HG02763 (cell line): ENCODE measurements around the gene GOLGA6L26.
"Not testable (repeated sequence)": the region's sequence is repeated elsewhere in the genome, so short reads cannot be mapped to it uniquely, and the experiment has no call there.

Experiments
- ATAC-seq: cut with Tn5 transposase; IDR thresholded peaks from one replicate; pipeline ENCODE4 v1.9.1; 2021; ENCODE audit warnings: mild to moderate bottlenecking, moderate library complexity; ENCODE audit not compliant: unreplicated experiment

GOLGA6L26 gene

GRCh38 chr15:23334096-23334495, at the start of gene GOLGA6L26:
Gene GOLGA6L26, minus strand, starts transcription at chr15:23334196. Its CDS starts 61 bp downstream, at chr15:23334135.
- not testable (repeated sequence) for ATAC-seq

GRCh38 chr15:23381192-23381591, 47.2 kb upstream of the GOLGA6L26 start:
- not testable (repeated sequence) for ATAC-seq

GRCh38 chr15:23380700-23381099, 46.7 kb upstream of the GOLGA6L26 start:
- not testable (repeated sequence) for ATAC-seq

GRCh38 chr15:23378946-23379345, 45.0 kb upstream of the GOLGA6L26 start:
- not testable (repeated sequence) for ATAC-seq

- not testable (repeated sequence) for ATAC-seq
Observed at GRCh38 chr15:23374226-23374625, 40.2 kb upstream of the GOLGA6L26 start.

GRCh38 chr15:23372891-23373600, 39.0 kb upstream of the GOLGA6L26 start:
- not testable (repeated sequence) for ATAC-seq

- no peak for ATAC-seq
Observed at GRCh38 chr15:23372284-23372683, 38.3 kb upstream of the GOLGA6L26 start.

- not testable (repeated sequence) for ATAC-seq
Observed at GRCh38 chr15:23371868-23372267, 37.9 kb upstream of the GOLGA6L26 start.

GRCh38 chr15:23371134-23371533, 37.1 kb upstream of the GOLGA6L26 start:
- ATAC-seq, result not testable (repeated sequence)

GRCh38 chr15:23370578-23370977, 36.6 kb upstream of the GOLGA6L26 start:
- no peak for ATAC-seq

GRCh38 chr15:23364261-23364660, 30.3 kb upstream of the GOLGA6L26 start:
- not testable (repeated sequence) for ATAC-seq

GRCh38 chr15:23362622-23363021, 28.6 kb upstream of the GOLGA6L26 start:
- not testable (repeated sequence) for ATAC-seq

- not testable (repeated sequence) for ATAC-seq
Observed at GRCh38 chr15:23354448-23354847, 20.5 kb upstream of the GOLGA6L26 start, which contains the start of gene GOLGA8S. Gene GOLGA8S, plus strand, starts transcription at chr15:23354748. Its CDS starts 62 bp downstream, at chr15:23354810.

GRCh38 chr15:23311233-23311632, 22.8 kb downstream of the GOLGA6L26 start:
- ATAC-seq, result not testable (repeated sequence)

- not testable (repeated sequence) for ATAC-seq
Observed at GRCh38 chr15:23305921-23306320, 28.1 kb downstream of the GOLGA6L26 start.

GRCh38 chr15:23304805-23305204, 29.2 kb downstream of the GOLGA6L26 start:
- ATAC-seq, result not testable (repeated sequence)

GRCh38 chr15:23304267-23304666, 29.7 kb downstream of the GOLGA6L26 start:
- ATAC-seq, result not testable (repeated sequence)

GRCh38 chr15:23303654-23304053, 30.3 kb downstream of the GOLGA6L26 start:
- ATAC-seq, result not testable (repeated sequence)

GRCh38 chr15:23303246-23303645, 30.8 kb downstream of the GOLGA6L26 start:
- ATAC-seq, result not testable (repeated sequence)
